Gastroesophageal sphincter (tissue), 4 donors: ENCODE measurements around the gene TSEN34. TPM values are rescaled to one million over a fixed set of nuclear protein-coding genes. Genes with fewer than 3 reads are reported as not detected.

Experiments used
- ATAC-seq: fragments of 150-250 bp; one replicate; pipeline ENCODE4 v1.9.1; 2016; ENCODE audit warnings: mild to moderate bottlenecking, moderate library complexity
- H3K27ac ChIP-seq, 4 donors: fragments of 200-600 bp; sonication (generic) in 3 of 4; 1 replicate in 3 of 4; 2 replicates in 1 of 4; pipeline ENCODE4 v1.5.1; 2016 to 2019
- H3K27me3 ChIP-seq: fragments of 200-600 bp; sonication (generic); one replicate; pipeline ENCODE4 v1.5.1; 2019
- H3K36me3 ChIP-seq, 2 donors: fragments of 200-600 bp; sonication (generic); one replicate each; pipeline ENCODE4 v1.5.1; 2019; ENCODE audit warnings: control low read depth in 1 of 2
- H3K4me1 ChIP-seq, 3 donors: fragments of 200-600 bp; sonication (generic); 1 replicate in 2 of 3; 2 replicates in 1 of 3; pipeline ENCODE4 v1.5.1; 2016 to 2019; ENCODE audit warnings: control low read depth in 2 of 3
- H3K4me3 ChIP-seq, 2 donors: fragments of 200-600 bp; sonication (generic); one replicate each; pipeline ENCODE4 v1.5.1; 2019; ENCODE audit warnings: mild to moderate bottlenecking in 1 of 2, moderate library complexity in 1 of 2
- H3K9me3 ChIP-seq, 3 donors: fragments of 200-600 bp; sonication (generic); one replicate each; pipeline ENCODE4 v1.5.1; 2017 to 2019; ENCODE audit warnings: control low read depth in 2 of 3
- CTCF ChIP-seq, 4 experiments: fragments of 200-600 bp in 2 of 4; fragments of 450-650 bp in 2 of 4; sonication (generic) in 1 of 4; IDR thresholded peaks; one replicate each; pipeline ENCODE4 v1.5.1; 2017 to 2019; ENCODE audit warnings: antibody characterized with exemption in 4 of 4, mild to moderate bottlenecking in 2 of 4, moderate library complexity in 2 of 4
- EP300 ChIP-seq: sonication (generic); formaldehyde crosslinking; IDR thresholded peaks from one replicate; pipeline ENCODE4 v1.6.1; 2017; ENCODE audit warnings: antibody characterized with exemption, mild to moderate bottlenecking
- POLR2A ChIP-seq, 2 donors: fragments of 450-650 bp; IDR thresholded peaks; one replicate each; pipeline ENCODE4 v1.6.1; 2017; ENCODE audit warnings: antibody characterized with exemption in 2 of 2, mild to moderate bottlenecking in 2 of 2, moderate library complexity in 1 of 2
- POLR2AphosphoS5 ChIP-seq: sonication (generic); formaldehyde crosslinking; IDR thresholded peaks from one replicate; pipeline ENCODE4 v1.6.1; 2017; ENCODE audit warnings: antibody characterized with exemption
- WGBS, 2 donors: methylation state at CpG; one replicate each; pipeline ENCODE4 v1.1.5; 2018; ENCODE audit warnings: low coverage in 1 of 2; 5-methylcytosine and 5-hydroxymethylcytosine counted together
- total RNA-seq, 4 donors: library from RNA; depleted of rRNA; stranded (reverse); fragments of >200 nt; gene quantifications; one replicate each; pipeline ENCODE4 v1.1.0, GENCODE V29; 2016

Gene TSEN34
- total RNA-seq, 4 donors from 2014 or later: 57.4 to 73.2 (median 69.8) TPM

GRCh38 chr19:54196536-54196935, 5.4 kb downstream of the TSEN34 start:
- no peak for TF ChIP-seq EP300
- Histone ChIP-seq H3K27ac (no peak overlapping the region), H3K4me1 (peaks cover 0 to 30% (median 9%) of the 10 kb centered on the region in 3 donors), H3K9me3 (no peaks in the 10 kb centered on the region), H3K4me3 (no peak overlapping the region), H3K36me3 (peaks cover 0 to 34% of the 10 kb centered on the region in 2 donors), H3K27me3 (no peaks in the 10 kb centered on the region)
- 94% methylated on average over 5 to 7 of the region's 7 CpGs for WGBS, 2 donors
- no peak for ATAC-seq

- ATAC-seq: no peak
- 82 to 86% methylated on average over 2 of the region's 3 CpGs for WGBS, 2 donors
- Histone ChIP-seq H3K27ac (no peak overlapping the region), H3K27me3 (no peaks in the 10 kb centered on the region), H3K36me3 (peaks cover 0 to 40% of the 10 kb centered on the region in 2 donors), H3K4me1 (peaks cover 0 to 30% (median 9%) of the 10 kb centered on the region in 3 donors), H3K9me3 (no peaks in the 10 kb centered on the region), H3K4me3 (no peak overlapping the region)
- no peak for TF ChIP-seq CTCF (IDR thresholded peaks at IDR 0.05)
- TF ChIP-seq POLR2AphosphoS5: no peak
- TF ChIP-seq POLR2A (IDR thresholded peaks at IDR 0.05): no peak
- no peak for TF ChIP-seq EP300
These were observed 6.0 kb downstream of the TSEN34 start for GRCh38 chr19:54197121-54197520.

GRCh38 chr19:54199401-54199800, 8.3 kb downstream of the TSEN34 start:
- peak overlapping the region in 1 of 4 donors; percentile 96 for H3K27ac ChIP-seq
- H3K36me3 ChIP-seq: peaks cover 0 to 45% of the 10 kb centered on the region in 2 donors
- WGBS, 2 donors: 81 to 91% methylated on average over 2 to 16 of the region's 16 CpGs
- no peaks in the 10 kb centered on the region for H3K9me3 ChIP-seq
- peaks cover 0 to 41% (median 20%) of the 10 kb centered on the region in 3 donors for H3K4me1 ChIP-seq
- TF ChIP-seq CTCF (IDR thresholded peaks at IDR 0.05): no peak
- TF ChIP-seq POLR2A (IDR thresholded peaks at IDR 0.05): no peak
- no peak for TF ChIP-seq POLR2AphosphoS5
- TF ChIP-seq EP300: no peak
- H3K4me3 ChIP-seq: no peak overlapping the region
- no peaks in the 10 kb centered on the region for H3K27me3 ChIP-seq
- ATAC-seq: no peak

- TF ChIP-seq EP300: no peak
- TF ChIP-seq CTCF (IDR thresholded peaks at IDR 0.05): no peak
- no peak for TF ChIP-seq POLR2AphosphoS5
- TF ChIP-seq POLR2A (IDR thresholded peaks at IDR 0.05): no peak
- Histone ChIP-seq H3K4me3 (peak overlapping the region; percentile 56 to 63), H3K27ac (peak overlapping the region; percentile 92 to 96 (median 94)), H3K4me1 (peaks cover 0 to 59% (median 20%) of the 10 kb centered on the region in 3 donors), H3K36me3 (peaks cover 0 to 50% of the 10 kb centered on the region in 2 donors), H3K27me3 (no peaks in the 10 kb centered on the region), H3K9me3 (no peaks in the 10 kb centered on the region)
- ATAC-seq: peak; percentile 2
- WGBS, 2 donors: no CpG with 5 or more reads among the region's 28 CpGs
These were observed 10.1 kb downstream of the TSEN34 start for GRCh38 chr19:54201172-54201701.

- peak overlapping the region in 2 of 4 donors; percentile 94 to 96 for H3K27ac ChIP-seq
- H3K4me1 ChIP-seq: peaks cover 0 to 67% (median 24%) of the 10 kb centered on the region in 3 donors
- ATAC-seq: no peak
- H3K36me3 ChIP-seq: peaks cover 0 to 58% of the 10 kb centered on the region in 2 donors
- WGBS, 2 donors: 61 to 70% methylated on average over 5 to 9 of the region's 13 CpGs
- no peaks in the 10 kb centered on the region for H3K27me3 ChIP-seq
- no peaks in the 10 kb centered on the region for H3K9me3 ChIP-seq
- TF ChIP-seq POLR2AphosphoS5: no peak
- no peak for TF ChIP-seq CTCF (IDR thresholded peaks at IDR 0.05)
- no peak for TF ChIP-seq EP300
- no peak for TF ChIP-seq POLR2A (IDR thresholded peaks at IDR 0.05)
- H3K4me3 ChIP-seq: peak overlapping the region in 1 of 2 donors; percentile 63
These were observed 10.9 kb downstream of the TSEN34 start for GRCh38 chr19:54201980-54202379.
